HG03442 (cell line): ENCODE results near the gene SPP2.

ENCODE experiments used
- ATAC-seq: cut with Tn5 transposase; IDR thresholded peaks from one replicate; pipeline ENCODE4 v1.9.1; 2021; ENCODE audit warnings: mild to moderate bottlenecking, moderate library complexity; ENCODE audit not compliant: unreplicated experiment

SPP2 gene

GRCh38 chr2:234091883-234092282 lies 41.4 kb downstream of the SPP2 start:
- no peak for ATAC-seq

DNA sequence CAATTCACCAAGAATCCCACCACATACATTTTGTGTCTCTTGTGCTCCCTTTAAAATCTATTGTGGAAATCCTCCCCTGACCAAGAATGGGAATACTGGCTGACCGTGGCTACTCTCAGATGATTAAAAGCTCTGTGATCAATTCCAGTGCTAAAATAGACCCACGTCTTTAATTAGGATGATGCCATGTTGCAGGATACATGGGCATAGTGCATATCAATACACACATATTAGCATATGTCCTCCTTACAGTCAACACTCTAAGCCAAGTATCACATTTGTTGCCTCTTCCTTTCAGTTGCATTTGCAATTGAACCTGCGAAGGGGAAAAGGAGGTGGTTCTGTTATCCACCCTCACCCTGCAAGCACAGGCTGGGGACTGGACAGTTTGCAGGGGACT lies 41.8 kb downstream of the SPP2 start:
- ATAC-seq, result no peak

- ATAC-seq, result no peak
Measured at GRCh38 chr2:234095301-234095700, 44.8 kb downstream of the SPP2 start.

- ATAC-seq, result no peak
Measured at GRCh38 chr2:234096164-234096563, 45.7 kb downstream of the SPP2 start.

DNA sequence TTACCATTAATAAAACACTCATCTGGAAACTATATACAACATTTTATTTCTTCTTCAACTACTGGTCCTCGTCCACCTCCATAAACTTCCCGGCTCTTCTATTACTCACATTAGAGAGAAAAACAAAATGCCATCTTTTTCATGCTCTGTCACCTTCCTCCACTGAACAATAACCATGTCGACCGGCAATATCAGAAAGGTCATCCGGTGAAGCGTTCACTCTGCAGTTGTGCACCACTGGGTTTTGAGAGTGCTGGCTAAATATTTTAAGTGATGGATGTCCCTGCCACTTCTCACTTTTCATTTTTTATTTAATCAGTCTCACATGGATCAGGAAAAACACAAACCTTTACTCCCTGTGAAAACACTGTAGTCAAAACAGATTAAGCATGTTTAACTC lies 48.2 kb downstream of the SPP2 start:
- ATAC-seq, result no peak

- ATAC-seq, result no peak
Measured at GRCh38 chr2:234099266-234099665, 48.8 kb downstream of the SPP2 start.

GRCh38 chr2:234100686-234101085 lies 50.2 kb downstream of the SPP2 start:
- no peak for ATAC-seq

DNA sequence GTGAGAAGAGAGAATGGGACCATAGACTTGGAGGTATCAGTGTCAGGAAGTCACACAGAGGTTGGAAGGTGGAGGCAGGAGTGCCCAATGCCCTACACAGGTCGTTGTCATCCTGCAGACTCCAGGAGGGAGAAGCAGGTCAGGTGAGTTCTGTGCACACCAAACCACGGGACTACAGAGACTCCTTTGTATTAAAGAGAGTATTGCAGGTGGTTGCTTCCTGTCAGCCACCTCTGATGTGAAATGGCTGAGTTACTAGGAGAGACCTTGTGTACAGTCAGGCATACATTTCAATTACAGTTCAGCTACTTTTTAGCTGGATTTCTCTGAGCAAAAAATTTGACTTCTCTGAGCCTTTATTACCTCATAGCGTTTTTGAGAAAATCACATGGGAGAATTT lies 51.6 kb downstream of the SPP2 start:
- no peak for ATAC-seq

GRCh38 chr2:234107861-234108260 lies 57.4 kb downstream of the SPP2 start:
- ATAC-seq, result no peak

GRCh38 chr2:234109321-234109720 lies 58.8 kb downstream of the SPP2 start:
- ATAC-seq, result no peak

DNA sequence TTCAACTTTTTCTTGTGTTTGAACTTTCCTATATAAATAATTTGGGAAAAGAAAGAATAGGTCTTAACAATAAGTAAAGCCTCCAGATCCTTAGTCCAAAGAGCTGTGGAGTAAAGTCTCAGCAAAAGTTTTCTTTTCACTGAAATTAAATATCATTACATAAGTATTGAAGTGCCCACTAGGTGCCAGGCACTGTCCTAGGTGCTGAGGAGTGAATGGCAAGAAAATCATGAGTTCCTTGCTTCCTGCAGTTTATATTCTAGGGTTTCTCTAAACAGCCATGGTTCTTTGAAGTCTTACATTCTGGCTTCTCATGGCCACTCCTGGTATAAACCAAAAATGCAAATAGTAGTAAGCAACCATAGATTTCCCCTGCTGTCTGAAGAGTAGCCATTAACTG lies 59.7 kb downstream of the SPP2 start:
- no peak for ATAC-seq

GRCh38 chr2:234111523-234111922 lies 61.0 kb downstream of the SPP2 start:
- no peak for ATAC-seq

DNA sequence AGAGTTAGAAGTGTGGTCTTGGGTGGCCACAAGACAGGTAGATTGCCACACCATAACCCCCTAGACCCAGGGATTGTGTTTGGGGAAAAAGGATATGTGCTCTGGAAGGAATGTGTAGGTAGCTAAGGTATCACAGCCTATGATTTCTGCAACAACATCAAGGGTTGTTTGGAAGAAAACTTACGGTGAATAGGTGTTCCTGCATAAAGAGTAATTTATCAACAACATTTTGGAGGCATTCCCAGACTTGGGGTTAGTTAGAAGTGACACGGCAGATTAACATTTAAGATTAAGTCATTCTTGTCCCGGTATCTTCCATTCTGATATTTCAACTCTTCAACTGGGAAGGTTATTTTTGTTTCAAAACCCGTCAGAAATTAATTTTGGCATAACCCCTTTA lies 65.5 kb downstream of the SPP2 start:
- ATAC-seq, result no peak

- ATAC-seq, result no peak
Measured at GRCh38 chr2:234121999-234122398, 71.5 kb downstream of the SPP2 start.

DNA sequence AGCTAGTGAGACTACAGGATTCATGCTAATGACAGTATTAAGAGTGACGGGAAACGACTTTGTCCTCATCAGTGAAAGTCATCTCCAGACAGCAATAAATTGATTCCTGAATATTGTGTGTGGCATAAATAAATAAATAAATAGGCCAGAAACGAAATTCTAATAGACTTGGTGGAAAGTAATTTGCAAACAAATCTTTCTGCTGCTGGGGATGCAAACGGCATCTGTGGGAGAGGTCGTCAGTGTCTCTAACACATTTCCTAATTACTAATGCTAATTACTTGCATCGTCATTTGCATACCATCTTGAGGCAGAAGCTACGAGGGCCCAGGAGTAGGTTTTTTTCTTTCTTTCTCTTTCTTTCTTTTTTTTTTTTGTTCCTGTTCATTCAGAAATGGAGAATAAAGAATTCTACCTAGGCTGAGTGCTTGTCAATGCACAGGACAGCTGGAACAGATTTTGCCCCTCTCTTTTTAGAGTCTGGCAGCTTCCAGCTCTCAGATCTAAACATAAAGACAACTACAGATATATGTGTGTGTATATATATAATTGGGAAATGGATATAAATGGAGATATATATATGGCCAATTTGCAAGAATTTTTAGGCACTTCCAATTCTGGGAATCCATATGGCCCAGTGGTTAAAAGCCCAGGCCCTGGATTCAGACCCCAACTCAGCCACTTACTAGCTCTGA lies 75.1 kb downstream of the SPP2 start:
- ATAC-seq, result no peak

DNA sequence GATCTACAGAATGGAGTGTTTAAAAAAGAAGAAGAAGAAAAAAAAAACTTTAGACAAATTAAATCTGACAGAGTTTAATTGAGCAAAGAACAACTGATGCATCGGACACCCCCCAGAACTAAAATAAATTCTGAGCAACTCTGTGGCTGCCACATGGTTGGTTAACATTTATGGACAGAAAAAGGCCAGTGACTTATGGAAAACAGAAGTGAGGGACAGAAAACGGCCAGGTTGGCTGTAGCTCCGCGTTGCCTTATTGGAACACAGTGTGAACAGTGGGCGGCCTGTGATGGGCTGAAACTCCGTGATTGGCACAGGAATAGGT lies 75.6 kb downstream of the SPP2 start:
- ATAC-seq, result no peak
